ENCODE measurements around the gene CSNK1G1.

- no peak for TF ChIP-seq POLR2A (IDR thresholded peaks at IDR 0.05; ENCODE audit: low read length)
- no peak for TF ChIP-seq GATA1 (IDR thresholded peaks at IDR 0.05; ENCODE audit: low read depth, low read length)
Measured at GRCh38 chr15:64137226-64137833, 218.6 kb downstream of the CSNK1G1 start.
